Suprapubic skin (tissue), 4 donors: ENCODE measurements around the gene ZNF507. TPM values are rescaled to one million over a fixed set of nuclear protein-coding genes. Genes with fewer than 3 reads are reported as not detected.

ENCODE experiments used
- DNase-seq, 2 donors: peaks; one replicate each; pipeline ENCODE4 v3.0.0-alpha.2; 2019; ENCODE audit warnings: low spot score in 2 of 2
- H3K27ac ChIP-seq: fragments of 200-600 bp; sonication (generic); one replicate; pipeline ENCODE4 v1.5.1; 2019
- H3K27me3 ChIP-seq: fragments of 200-600 bp; sonication (generic); one replicate; pipeline ENCODE4 v1.5.1; 2019
- H3K36me3 ChIP-seq: fragments of 200-600 bp; sonication (generic); one replicate; pipeline ENCODE4 v1.5.1; 2019
- H3K4me1 ChIP-seq: fragments of 200-600 bp; sonication (generic); one replicate; pipeline ENCODE4 v1.5.1; 2019
- H3K4me3 ChIP-seq: fragments of 200-600 bp; sonication (generic); one replicate; pipeline ENCODE4 v1.5.1; 2019; ENCODE audit warnings: mild to moderate bottlenecking
- H3K9me3 ChIP-seq: fragments of 200-600 bp; sonication (generic); one replicate; pipeline ENCODE4 v1.5.1; 2019
- EP300 ChIP-seq: sonication (generic); formaldehyde crosslinking; IDR thresholded peaks from one replicate; pipeline ENCODE4 v1.6.1; 2017; ENCODE audit warnings: antibody characterized with exemption
- POLR2A ChIP-seq, 2 donors: fragments of 450-650 bp; IDR thresholded peaks; one replicate each; pipeline ENCODE4 v1.6.1; 2017; ENCODE audit warnings: antibody characterized with exemption in 2 of 2, mild to moderate bottlenecking in 2 of 2, moderate library complexity in 2 of 2
- POLR2AphosphoS5 ChIP-seq, 3 donors: sonication (generic); formaldehyde crosslinking; IDR thresholded peaks; one replicate each; pipeline ENCODE4 v1.6.1; 2017; ENCODE audit warnings: antibody characterized with exemption in 3 of 3
- WGBS: methylation state at CpG from one replicate; pipeline ENCODE4 v1.1.5; 2018; 5-methylcytosine and 5-hydroxymethylcytosine counted together
- total RNA-seq, 4 donors: library from RNA; depleted of rRNA; stranded (reverse); fragments of >200 nt; gene quantifications; one replicate each; pipeline ENCODE4 v1.1.0, GENCODE V29; 2016
- TF ChIP-seq, protein P1 (sequence below), 2 donors: fragments of 200-600 bp in 1 of 2; fragments of 450-650 bp in 1 of 2; sonication (generic) in 1 of 2; IDR thresholded peaks; one replicate each; pipeline ENCODE4 v1.5.1; 2016 to 2019; ENCODE audit warnings: antibody characterized with exemption in 2 of 2, mild to moderate bottlenecking in 1 of 2, moderate library complexity in 1 of 2

Gene ZNF507
- total RNA-seq, 4 donors from 2014 or later = 11.2 to 34.0 (median 18.1) TPM

DNA sequence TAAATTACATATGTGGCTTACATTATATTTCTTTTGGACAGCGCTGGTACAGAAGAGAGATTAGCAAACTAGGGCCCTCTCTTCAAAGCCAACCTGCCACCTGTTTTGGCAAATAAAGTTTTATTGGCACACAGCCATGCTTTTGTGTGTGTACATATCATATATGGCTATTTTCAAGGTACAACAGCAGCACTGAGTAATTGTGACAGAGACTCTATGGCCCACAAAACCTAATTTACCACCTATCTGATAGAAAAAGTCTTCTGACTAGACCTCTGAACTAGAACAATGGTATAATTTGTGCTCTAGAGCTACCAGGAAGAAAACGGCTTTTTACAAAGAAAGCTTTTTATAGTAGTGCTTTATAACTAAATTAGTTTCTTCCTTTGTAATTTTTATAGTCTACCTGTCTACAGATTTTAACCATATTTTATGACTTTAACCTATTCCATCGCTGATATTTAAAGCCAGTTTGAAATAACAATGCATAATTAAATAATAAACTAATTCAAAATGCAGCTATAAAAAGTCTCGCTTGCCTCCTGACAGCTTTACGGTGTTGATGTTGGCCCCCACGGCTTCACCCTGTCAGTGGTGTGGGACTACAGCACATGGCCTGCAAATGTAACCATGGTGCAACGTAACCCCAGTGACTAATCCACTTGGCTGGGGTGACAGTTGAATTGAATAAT is 42.4 kb downstream of the ZNF507 start:
- no peaks in the 10 kb centered on the region for H3K9me3 ChIP-seq
- TF ChIP-seq, protein P1, sequence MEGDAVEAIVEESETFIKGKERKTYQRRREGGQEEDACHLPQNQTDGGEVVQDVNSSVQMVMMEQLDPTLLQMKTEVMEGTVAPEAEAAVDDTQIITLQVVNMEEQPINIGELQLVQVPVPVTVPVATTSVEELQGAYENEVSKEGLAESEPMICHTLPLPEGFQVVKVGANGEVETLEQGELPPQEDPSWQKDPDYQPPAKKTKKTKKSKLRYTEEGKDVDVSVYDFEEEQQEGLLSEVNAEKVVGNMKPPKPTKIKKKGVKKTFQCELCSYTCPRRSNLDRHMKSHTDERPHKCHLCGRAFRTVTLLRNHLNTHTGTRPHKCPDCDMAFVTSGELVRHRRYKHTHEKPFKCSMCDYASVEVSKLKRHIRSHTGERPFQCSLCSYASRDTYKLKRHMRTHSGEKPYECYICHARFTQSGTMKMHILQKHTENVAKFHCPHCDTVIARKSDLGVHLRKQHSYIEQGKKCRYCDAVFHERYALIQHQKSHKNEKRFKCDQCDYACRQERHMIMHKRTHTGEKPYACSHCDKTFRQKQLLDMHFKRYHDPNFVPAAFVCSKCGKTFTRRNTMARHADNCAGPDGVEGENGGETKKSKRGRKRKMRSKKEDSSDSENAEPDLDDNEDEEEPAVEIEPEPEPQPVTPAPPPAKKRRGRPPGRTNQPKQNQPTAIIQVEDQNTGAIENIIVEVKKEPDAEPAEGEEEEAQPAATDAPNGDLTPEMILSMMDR (IDR thresholded peaks at IDR 0.05) = no peak
- TF ChIP-seq POLR2A (IDR thresholded peaks at IDR 0.05) (no peak), EP300 (no peak), POLR2AphosphoS5 (IDR thresholded peaks at IDR 0.05) (no peak)
- H3K4me3 ChIP-seq = no peak overlapping the region
- WGBS = 61% methylated on average over 7 of the region's 7 CpGs
- DNase-seq = no peak
- H3K27ac ChIP-seq = no peak overlapping the region
- H3K36me3 ChIP-seq = peaks cover 23% of the 10 kb centered on the region
- H3K4me1 ChIP-seq = no peaks in the 10 kb centered on the region
- H3K27me3 ChIP-seq = no peaks in the 10 kb centered on the region

DNA sequence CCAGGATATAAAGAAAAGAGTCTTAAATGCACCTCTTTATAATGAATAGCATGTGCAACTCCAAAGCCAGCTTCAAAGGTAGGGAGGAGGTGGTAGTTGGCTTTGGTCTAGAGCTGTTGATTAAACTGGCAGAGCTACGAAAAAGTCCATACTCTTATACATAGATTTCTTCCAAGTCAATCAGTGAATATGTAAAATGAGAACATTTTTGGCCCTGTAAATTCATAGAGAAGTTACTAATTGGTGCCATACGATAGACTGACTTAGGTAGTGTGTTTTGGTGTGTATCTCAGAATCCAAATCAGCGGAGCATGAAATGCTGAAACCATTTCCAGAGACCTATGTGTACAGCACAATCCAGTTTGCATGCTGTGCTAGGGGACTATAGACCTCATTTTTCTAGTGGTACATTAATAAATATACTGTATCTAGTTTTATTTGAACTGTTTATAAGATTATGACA is 43.0 kb downstream of the ZNF507 start:
- Histone ChIP-seq H3K4me1 (no peaks in the 10 kb centered on the region), H3K36me3 (peaks cover 18% of the 10 kb centered on the region)
- no peak for TF ChIP-seq POLR2A (IDR thresholded peaks at IDR 0.05)
- no peak for TF ChIP-seq EP300
- TF ChIP-seq, protein P1 (IDR thresholded peaks at IDR 0.05) = no peak
- no peak for TF ChIP-seq POLR2AphosphoS5 (IDR thresholded peaks at IDR 0.05)

GRCh38 chr19:32392901-32393300 is 47.5 kb downstream of the ZNF507 start:
- no peak overlapping the region for H3K27ac ChIP-seq
- DNase-seq = no peak
- H3K36me3 ChIP-seq = peaks cover 6% of the 10 kb centered on the region

More for the DNA sequence above, 43.0 kb downstream of the ZNF507 start:
- no peak for DNase-seq
- WGBS = 78% methylated on average over 3 of the region's 3 CpGs
- no peaks in the 10 kb centered on the region for H3K9me3 ChIP-seq
- H3K27me3 ChIP-seq = no peaks in the 10 kb centered on the region
- H3K27ac ChIP-seq = no peak overlapping the region
- no peak overlapping the region for H3K4me3 ChIP-seq

GRCh38 chr19:32396046-32396652 is 50.7 kb downstream of the ZNF507 start:
- no peak overlapping the region for H3K27ac ChIP-seq
- DNase-seq = no peak
- no peak overlapping the region for H3K4me3 ChIP-seq
- H3K27me3 ChIP-seq = no peaks in the 10 kb centered on the region
- H3K36me3 ChIP-seq = no peaks in the 10 kb centered on the region
- no peak for TF ChIP-seq EP300
- TF ChIP-seq, protein P1 (IDR thresholded peaks at IDR 0.05) = no peak
- no peak for TF ChIP-seq POLR2A (IDR thresholded peaks at IDR 0.05)
- no peak for TF ChIP-seq POLR2AphosphoS5 (IDR thresholded peaks at IDR 0.05)
- H3K9me3 ChIP-seq = no peaks in the 10 kb centered on the region
- H3K4me1 ChIP-seq = no peaks in the 10 kb centered on the region
- WGBS = 73% methylated on average over 6 of the region's 6 CpGs

More at GRCh38 chr19:32392901-32393300, 47.5 kb downstream of the ZNF507 start:
- Histone ChIP-seq H3K4me1 (no peaks in the 10 kb centered on the region), H3K27me3 (no peaks in the 10 kb centered on the region), H3K9me3 (no peaks in the 10 kb centered on the region), H3K4me3 (no peak overlapping the region)
- TF ChIP-seq POLR2AphosphoS5 (IDR thresholded peaks at IDR 0.05) = no peak
- TF ChIP-seq, protein P1 (IDR thresholded peaks at IDR 0.05) = no peak
- no peak for TF ChIP-seq POLR2A (IDR thresholded peaks at IDR 0.05)
- no peak for TF ChIP-seq EP300
- 93% methylated on average over 3 of the region's 3 CpGs for WGBS

- WGBS = 70% methylated on average over 3 of the region's 5 CpGs
- Histone ChIP-seq H3K4me3 (no peak overlapping the region), H3K36me3 (no peaks in the 10 kb centered on the region), H3K4me1 (no peaks in the 10 kb centered on the region), H3K27me3 (no peaks in the 10 kb centered on the region), H3K9me3 (no peaks in the 10 kb centered on the region), H3K27ac (peak overlapping the region; percentile 24)
- no peak for DNase-seq
- TF ChIP-seq POLR2A (IDR thresholded peaks at IDR 0.05) (no peak), EP300 (no peak), POLR2AphosphoS5 (IDR thresholded peaks at IDR 0.05) (no peak)
- TF ChIP-seq, protein P1 (IDR thresholded peaks at IDR 0.05) = no peak
These were observed 52.3 kb downstream of the ZNF507 start for GRCh38 chr19:32397671-32398101.
